SK-N-SH treated with all-trans-retinoic acid at 6 μM for 48 hours (cell line): Measurements from ENCODE around the gene IL22.

Experiments used
- ATAC-seq: fragments of 200-7000 bp; cut with Tn5 transposase; 3 replicates; pipeline ENCODE4 v1.9.1; 2020; ENCODE audit warnings: mild to moderate bottlenecking, moderate library complexity
- BACH2 ChIP-seq: fragments of 250-450 bp; sonication (Bioruptor Pico); IDR thresholded peaks from 2 replicates; pipeline ENCODE4 v1.9.0; 2021; ENCODE audit warnings: mild to moderate bottlenecking, borderline replicate concordance
- CSDC2 ChIP-seq: fragments of 250-450 bp; sonication (Bioruptor Pico); IDR thresholded peaks from 2 replicates; pipeline ENCODE4 v1.5.0; 2020; ENCODE audit warnings: mild to moderate bottlenecking, moderate library complexity
- ESRRG ChIP-seq: fragments of 250-450 bp; sonication (Bioruptor Pico); IDR thresholded peaks from 2 replicates; pipeline ENCODE4 v1.6.1; 2021; ENCODE audit warnings: mild to moderate bottlenecking
- GLIS3 ChIP-seq: fragments of 250-450 bp; sonication (Bioruptor Pico); IDR thresholded peaks from 2 replicates; pipeline ENCODE4 v1.5.0; 2020; ENCODE audit warnings: mild to moderate bottlenecking, moderate library complexity
- ISL1 ChIP-seq: fragments of 250-450 bp; sonication (Bioruptor Pico); IDR thresholded peaks from 2 replicates; pipeline ENCODE4 v2.1.2; 2022; ENCODE audit warnings: mild to moderate bottlenecking, moderate library complexity
- OSR1 ChIP-seq: fragments of 250-450 bp; sonication (Bioruptor Pico); IDR thresholded peaks from 2 replicates; pipeline ENCODE4 v1.8.0; 2022; ENCODE audit warnings: moderate library complexity, mild to moderate bottlenecking, inconsistent platforms
- PPARA ChIP-seq: fragments of 250-450 bp; sonication (Bioruptor Pico); IDR thresholded peaks from 2 replicates; pipeline ENCODE4 v1.5.0; 2020; ENCODE audit warnings: mild to moderate bottlenecking, borderline replicate concordance
- RARB ChIP-seq: fragments of 250-450 bp; sonication (Bioruptor Pico); IDR thresholded peaks from 2 replicates; pipeline ENCODE4 v1.8.0; 2021; ENCODE audit warnings: mild to moderate bottlenecking, moderate library complexity
- SNAI2 ChIP-seq: fragments of 250-450 bp; sonication (Bioruptor Pico); IDR thresholded peaks from 2 replicates; pipeline ENCODE4 v1.5.0; 2020; ENCODE audit warnings: mild to moderate bottlenecking, moderate library complexity
- TCF4 ChIP-seq: fragments of 250-450 bp; sonication (Bioruptor Pico); IDR thresholded peaks from 2 replicates; pipeline ENCODE4 v1.8.0; 2021; ENCODE audit warnings: mild to moderate bottlenecking, moderate library complexity, borderline replicate concordance
- ZC3H10 ChIP-seq: fragments of 250-450 bp; sonication (Bioruptor Pico); IDR thresholded peaks from 2 replicates; pipeline ENCODE4 v1.5.1; 2021; ENCODE audit warnings: mild to moderate bottlenecking, moderate library complexity
- ZFP3 ChIP-seq: fragments of 250-450 bp; sonication (Bioruptor Pico); IDR thresholded peaks from 2 replicates; pipeline ENCODE4 v1.5.0; 2020; ENCODE audit warnings: mild to moderate bottlenecking, moderate library complexity
- ZFP30 ChIP-seq: fragments of 450-650 bp; formaldehyde crosslinking; IDR thresholded peaks from 2 replicates; pipeline ENCODE4 v1.5.0; 2022; ENCODE audit warnings: mild to moderate bottlenecking, moderate library complexity
- ZNF565 ChIP-seq: fragments of 450-650 bp; formaldehyde crosslinking; conservative IDR thresholded peaks from 2 replicates; pipeline ENCODE4 v1.5.0; 2020; ENCODE audit warnings: low read depth, mild to moderate bottlenecking, moderate library complexity
- ZNF70 ChIP-seq: fragments of 450-650 bp; formaldehyde crosslinking; IDR thresholded peaks from 2 replicates; pipeline ENCODE4 v1.5.0; 2020; ENCODE audit warnings: mild to moderate bottlenecking, moderate library complexity
- ZNF8 ChIP-seq: fragments of 450-650 bp; formaldehyde crosslinking; IDR thresholded peaks from 2 replicates; pipeline ENCODE4 v1.5.0; 2020; ENCODE audit warnings: mild to moderate bottlenecking, moderate library complexity
- TF ChIP-seq, protein P1 (sequence below): fragments of 250-450 bp; sonication (Bioruptor Pico); IDR thresholded peaks from 2 replicates; pipeline ENCODE4 v1.8.0; 2020; ENCODE audit warnings: mild to moderate bottlenecking, moderate library complexity, borderline replicate concordance
- TF ChIP-seq, protein P2 (sequence below): fragments of 250-450 bp; sonication (Bioruptor Pico); IDR thresholded peaks from 2 replicates; pipeline ENCODE4 v1.5.1; 2021; ENCODE audit warnings: mild to moderate bottlenecking, moderate library complexity
- TF ChIP-seq, protein P3 (sequence below): fragments of 250-450 bp; sonication (Bioruptor Pico); IDR thresholded peaks from 2 replicates; pipeline ENCODE4 v1.5.1; 2020; ENCODE audit warnings: low read depth, mild to moderate bottlenecking, moderate library complexity
- TF ChIP-seq, protein P4 (sequence below): fragments of 250-450 bp; sonication (Bioruptor Pico); IDR thresholded peaks from 2 replicates; pipeline ENCODE4 v1.8.0; 2021; ENCODE audit warnings: low read depth, mild to moderate bottlenecking, moderate library complexity, borderline replicate concordance

The IL22 gene

DNA sequence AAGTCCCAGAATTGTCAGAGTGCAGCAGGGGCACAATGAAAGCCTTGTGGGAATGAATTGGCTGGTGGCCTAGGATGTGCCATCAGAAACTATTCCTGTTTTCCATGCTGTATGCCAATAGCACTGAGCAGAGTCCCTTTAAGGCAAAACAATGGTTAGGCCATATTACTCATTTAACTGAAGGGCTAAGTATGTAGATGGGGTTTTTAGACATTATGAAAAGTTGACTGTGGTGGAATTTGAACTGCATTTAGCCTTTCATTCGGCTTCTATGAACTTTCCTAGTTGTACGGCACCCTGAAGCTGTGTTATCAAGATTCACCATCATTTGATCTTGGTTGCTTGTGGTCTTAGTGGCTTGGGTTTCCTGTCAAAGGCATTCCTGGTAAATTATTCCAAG lies 52.5 kb downstream of the IL22 start:
- no peak for ATAC-seq
- TF ChIP-seq ZFP3 (CRISPR knock-in tag) (no peak), ZNF70 (no peak), SNAI2 (CRISPR knock-in tag) (no peak), ESRRG (CRISPR knock-in tag) (no peak)

DNA sequence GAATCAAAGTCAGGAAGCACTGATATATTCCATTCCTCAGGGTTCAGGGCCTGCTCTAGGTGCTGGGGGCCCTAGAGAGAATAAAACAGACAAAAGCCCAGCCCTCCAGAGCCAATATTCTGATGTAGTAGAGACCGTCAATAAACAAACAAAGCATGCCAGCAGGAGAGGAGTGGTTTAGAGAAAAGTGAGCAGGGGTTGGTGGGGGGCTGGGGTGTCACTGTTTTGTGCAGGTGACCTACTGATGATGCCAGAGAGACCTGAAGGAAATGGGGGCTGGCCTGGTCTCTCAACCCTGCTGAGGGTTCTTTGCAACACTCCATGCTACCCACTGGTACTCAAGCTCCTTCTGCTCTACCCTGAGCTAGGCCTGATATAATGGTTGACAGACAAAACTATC lies 54.3 kb downstream of the IL22 start:
- ATAC-seq, result no peak
- TF ChIP-seq, protein P1, sequence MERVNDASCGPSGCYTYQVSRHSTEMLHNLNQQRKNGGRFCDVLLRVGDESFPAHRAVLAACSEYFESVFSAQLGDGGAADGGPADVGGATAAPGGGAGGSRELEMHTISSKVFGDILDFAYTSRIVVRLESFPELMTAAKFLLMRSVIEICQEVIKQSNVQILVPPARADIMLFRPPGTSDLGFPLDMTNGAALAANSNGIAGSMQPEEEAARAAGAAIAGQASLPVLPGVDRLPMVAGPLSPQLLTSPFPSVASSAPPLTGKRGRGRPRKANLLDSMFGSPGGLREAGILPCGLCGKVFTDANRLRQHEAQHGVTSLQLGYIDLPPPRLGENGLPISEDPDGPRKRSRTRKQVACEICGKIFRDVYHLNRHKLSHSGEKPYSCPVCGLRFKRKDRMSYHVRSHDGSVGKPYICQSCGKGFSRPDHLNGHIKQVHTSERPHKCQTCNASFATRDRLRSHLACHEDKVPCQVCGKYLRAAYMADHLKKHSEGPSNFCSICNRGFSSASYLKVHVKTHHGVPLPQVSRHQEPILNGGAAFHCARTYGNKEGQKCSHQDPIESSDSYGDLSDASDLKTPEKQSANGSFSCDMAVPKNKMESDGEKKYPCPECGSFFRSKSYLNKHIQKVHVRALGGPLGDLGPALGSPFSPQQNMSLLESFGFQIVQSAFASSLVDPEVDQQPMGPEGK (CRISPR knock-in tag), result no peak
- no peak for TF ChIP-seq ESRRG (CRISPR knock-in tag)
- no peak for TF ChIP-seq ZC3H10 (CRISPR knock-in tag)
- TF ChIP-seq ZNF8 (CRISPR knock-in tag), result no peak
- TF ChIP-seq, protein P2, sequence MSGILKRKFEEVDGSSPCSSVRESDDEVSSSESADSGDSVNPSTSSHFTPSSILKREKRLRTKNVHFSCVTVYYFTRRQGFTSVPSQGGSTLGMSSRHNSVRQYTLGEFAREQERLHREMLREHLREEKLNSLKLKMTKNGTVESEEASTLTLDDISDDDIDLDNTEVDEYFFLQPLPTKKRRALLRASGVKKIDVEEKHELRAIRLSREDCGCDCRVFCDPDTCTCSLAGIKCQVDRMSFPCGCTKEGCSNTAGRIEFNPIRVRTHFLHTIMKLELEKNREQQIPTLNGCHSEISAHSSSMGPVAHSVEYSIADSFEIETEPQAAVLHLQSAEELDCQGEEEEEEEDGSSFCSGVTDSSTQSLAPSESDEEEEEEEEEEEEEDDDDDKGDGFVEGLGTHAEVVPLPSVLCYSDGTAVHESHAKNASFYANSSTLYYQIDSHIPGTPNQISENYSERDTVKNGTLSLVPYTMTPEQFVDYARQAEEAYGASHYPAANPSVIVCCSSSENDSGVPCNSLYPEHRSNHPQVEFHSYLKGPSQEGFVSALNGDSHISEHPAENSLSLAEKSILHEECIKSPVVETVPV (CRISPR knock-in tag), result no peak
- TF ChIP-seq RARB, result no peak
- no peak for TF ChIP-seq BACH2 (CRISPR knock-in tag)
- TF ChIP-seq ZFP30, result no peak
- TF ChIP-seq GLIS3, result no peak
- TF ChIP-seq, protein P3, sequence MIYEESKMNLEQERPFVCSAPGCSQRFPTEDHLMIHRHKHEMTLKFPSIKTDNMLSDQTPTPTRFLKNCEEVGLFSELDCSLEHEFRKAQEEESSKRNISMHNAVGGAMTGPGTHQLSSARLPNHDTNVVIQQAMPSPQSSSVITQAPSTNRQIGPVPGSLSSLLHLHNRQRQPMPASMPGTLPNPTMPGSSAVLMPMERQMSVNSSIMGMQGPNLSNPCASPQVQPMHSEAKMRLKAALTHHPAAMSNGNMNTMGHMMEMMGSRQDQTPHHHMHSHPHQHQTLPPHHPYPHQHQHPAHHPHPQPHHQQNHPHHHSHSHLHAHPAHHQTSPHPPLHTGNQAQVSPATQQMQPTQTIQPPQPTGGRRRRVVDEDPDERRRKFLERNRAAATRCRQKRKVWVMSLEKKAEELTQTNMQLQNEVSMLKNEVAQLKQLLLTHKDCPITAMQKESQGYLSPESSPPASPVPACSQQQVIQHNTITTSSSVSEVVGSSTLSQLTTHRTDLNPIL, result no peak
- no peak for TF ChIP-seq ZNF70
- TF ChIP-seq CSDC2 (CRISPR knock-in tag), result no peak
- no peak for TF ChIP-seq TCF4 (CRISPR knock-in tag)
- no peak for TF ChIP-seq ZFP3 (CRISPR knock-in tag)
- TF ChIP-seq SNAI2 (CRISPR knock-in tag), result no peak
- TF ChIP-seq OSR1 (CRISPR knock-in tag), result no peak
- TF ChIP-seq, protein P4, sequence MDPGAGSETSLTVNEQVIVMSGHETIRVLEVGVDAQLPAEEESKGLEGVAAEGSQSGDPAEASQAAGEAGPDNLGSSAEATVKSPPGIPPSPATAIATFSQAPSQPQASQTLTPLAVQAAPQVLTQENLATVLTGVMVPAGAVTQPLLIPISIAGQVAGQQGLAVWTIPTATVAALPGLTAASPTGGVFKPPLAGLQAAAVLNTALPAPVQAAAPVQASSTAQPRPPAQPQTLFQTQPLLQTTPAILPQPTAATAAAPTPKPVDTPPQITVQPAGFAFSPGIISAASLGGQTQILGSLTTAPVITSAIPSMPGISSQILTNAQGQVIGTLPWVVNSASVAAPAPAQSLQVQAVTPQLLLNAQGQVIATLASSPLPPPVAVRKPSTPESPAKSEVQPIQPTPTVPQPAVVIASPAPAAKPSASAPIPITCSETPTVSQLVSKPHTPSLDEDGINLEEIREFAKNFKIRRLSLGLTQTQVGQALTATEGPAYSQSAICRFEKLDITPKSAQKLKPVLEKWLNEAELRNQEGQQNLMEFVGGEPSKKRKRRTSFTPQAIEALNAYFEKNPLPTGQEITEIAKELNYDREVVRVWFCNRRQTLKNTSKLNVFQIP (CRISPR knock-in tag), result no peak
- TF ChIP-seq PPARA (CRISPR knock-in tag), result no peak
- TF ChIP-seq ZNF565 (CRISPR knock-in tag), result no peak
- TF ChIP-seq ISL1 (CRISPR knock-in tag), result no peak

DNA sequence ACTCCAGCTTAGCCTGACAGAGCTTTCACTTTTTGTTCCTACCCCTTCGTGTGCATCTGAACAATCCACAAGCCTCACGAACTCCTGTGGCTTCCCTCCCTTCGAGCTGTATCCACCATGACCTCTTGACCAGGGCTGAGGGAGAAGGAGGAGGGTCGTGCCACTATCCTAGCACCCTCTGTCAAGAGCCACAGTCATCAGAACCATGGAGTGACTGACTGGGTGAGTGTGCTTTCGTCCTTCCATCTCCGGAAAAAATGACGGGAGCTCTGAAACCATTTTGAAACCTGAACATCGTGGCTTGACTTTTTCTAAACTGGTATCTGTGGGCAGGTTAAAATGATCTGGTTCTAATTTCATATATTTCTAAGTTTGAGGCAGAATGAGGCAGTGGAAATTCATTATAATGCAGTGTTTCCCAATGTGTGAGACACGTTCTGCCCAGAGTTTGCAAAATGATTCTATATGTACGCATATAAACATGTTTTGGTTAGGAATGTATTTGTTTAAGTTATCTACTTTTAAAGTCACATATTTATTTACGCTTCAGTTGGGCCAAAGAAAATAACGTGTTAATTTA lies 54.8 kb downstream of the IL22 start:
- TF ChIP-seq, protein P4 (CRISPR knock-in tag), result no peak
- no peak for TF ChIP-seq GLIS3
- ATAC-seq, result no peak
